ENCODE data around the gene WNT9A. TPM values are rescaled to one million over a fixed set of nuclear protein-coding genes. Genes with fewer than 3 reads are reported as not detected.

The WNT9A gene
- total and polyA plus RNA-seq, 9 of the 15 experiments (the other 6 are each of a cell fraction or from before 2014, with no cell fraction given): 0.04 to 0.17 (median 0.10) TPM; not detected in 4

DNA sequence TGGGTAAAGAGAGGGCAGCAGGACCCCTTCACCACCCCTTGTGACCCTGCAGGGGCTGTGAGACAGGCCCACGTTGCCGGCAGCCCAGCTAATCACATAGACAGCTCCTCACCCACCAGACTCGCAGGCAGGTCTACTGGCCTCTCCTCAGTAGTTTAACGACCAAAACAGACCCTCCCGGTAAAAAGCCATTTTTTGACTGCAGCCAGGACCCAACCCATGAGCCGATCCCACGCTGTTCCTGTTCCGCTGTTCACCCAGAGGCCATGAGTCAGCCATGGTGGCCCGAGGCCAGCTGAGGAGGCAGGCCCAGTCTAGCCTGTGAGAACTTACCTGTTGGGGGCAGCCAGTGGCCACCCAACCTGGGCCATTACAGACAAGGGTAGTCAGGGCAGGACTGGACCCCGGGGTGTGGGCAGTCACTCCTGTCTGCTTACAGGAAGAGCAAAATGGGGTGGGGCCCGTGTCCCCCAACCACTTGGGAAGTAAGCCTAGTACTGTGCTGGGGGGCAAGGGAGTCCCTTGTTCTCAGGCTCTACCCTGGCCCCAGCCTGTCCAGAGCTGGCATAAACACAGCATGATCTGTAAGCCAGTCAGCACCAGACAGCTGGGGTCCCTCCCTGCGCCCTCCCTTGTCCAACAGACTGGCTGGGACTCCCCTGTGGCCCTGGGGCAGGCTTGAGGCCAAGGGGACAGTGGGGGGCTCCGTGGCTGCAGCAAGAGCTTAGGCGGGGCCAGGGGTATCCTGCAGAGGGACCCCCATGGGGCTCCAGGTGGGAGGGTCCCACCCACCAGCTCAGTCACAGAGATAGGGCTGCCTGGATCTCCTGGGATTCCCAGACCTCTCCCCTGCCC is 61.9 kb downstream of the WNT9A start (continued):
- TF ChIP-seq, protein P1, sequence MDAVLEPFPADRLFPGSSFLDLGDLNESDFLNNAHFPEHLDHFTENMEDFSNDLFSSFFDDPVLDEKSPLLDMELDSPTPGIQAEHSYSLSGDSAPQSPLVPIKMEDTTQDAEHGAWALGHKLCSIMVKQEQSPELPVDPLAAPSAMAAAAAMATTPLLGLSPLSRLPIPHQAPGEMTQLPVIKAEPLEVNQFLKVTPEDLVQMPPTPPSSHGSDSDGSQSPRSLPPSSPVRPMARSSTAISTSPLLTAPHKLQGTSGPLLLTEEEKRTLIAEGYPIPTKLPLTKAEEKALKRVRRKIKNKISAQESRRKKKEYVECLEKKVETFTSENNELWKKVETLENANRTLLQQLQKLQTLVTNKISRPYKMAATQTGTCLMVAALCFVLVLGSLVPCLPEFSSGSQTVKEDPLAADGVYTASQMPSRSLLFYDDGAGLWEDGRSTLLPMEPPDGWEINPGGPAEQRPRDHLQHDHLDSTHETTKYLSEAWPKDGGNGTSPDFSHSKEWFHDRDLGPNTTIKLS (IDR thresholded peaks at IDR 0.05; ENCODE audit: borderline replicate concordance, low read depth): no peak
- TF ChIP-seq DPF2 (IDR thresholded peaks at IDR 0.05) (peak; percentile 30; the same call in 1 of the 2 replicates), EHMT2 (IDR thresholded peaks at IDR 0.05) (peak; percentile 82; the same call in 1 of the 2 replicates), PURB (CRISPR knock-in tag; IDR thresholded peaks at IDR 0.05; ENCODE audit: low read depth) (no peak), MAFG (tag; conservative IDR thresholded peaks at IDR 0.05) (0 out of 2 replicates have a peak, but pooled peaks have one; percentile 26)
- TF ChIP-seq, protein P2, sequence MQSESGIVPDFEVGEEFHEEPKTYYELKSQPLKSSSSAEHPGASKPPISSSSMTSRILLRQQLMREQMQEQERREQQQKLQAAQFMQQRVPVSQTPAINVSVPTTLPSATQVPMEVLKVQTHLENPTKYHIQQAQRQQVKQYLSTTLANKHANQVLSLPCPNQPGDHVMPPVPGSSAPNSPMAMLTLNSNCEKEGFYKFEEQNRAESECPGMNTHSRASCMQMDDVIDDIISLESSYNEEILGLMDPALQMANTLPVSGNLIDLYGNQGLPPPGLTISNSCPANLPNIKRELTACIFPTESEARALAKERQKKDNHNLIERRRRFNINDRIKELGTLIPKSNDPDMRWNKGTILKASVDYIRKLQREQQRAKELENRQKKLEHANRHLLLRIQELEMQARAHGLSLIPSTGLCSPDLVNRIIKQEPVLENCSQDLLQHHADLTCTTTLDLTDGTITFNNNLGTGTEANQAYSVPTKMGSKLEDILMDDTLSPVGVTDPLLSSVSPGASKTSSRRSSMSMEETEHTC (IDR thresholded peaks at IDR 0.05): no peak
- TF ChIP-seq, protein P3, sequence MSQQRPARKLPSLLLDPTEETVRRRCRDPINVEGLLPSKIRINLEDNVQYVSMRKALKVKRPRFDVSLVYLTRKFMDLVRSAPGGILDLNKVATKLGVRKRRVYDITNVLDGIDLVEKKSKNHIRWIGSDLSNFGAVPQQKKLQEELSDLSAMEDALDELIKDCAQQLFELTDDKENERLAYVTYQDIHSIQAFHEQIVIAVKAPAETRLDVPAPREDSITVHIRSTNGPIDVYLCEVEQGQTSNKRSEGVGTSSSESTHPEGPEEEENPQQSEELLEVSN (IDR thresholded peaks at IDR 0.05; ENCODE audit: borderline replicate concordance in 1 of 2, extremely low read depth in 1 of 2, insufficient read depth in 1 of 2, insufficient read length in 1 of 2, low read depth in 1 of 2, low read length in 1 of 2, poor library complexity in 1 of 2, severe bottlenecking in 1 of 2): peak in 1 of 2 experiments; percentile 9
